Small intestine (tissue), 7 donors: ENCODE data around the gene GAPT. TPM values are rescaled to one million over a fixed set of nuclear protein-coding genes. Genes with fewer than 3 reads are reported as not detected.

Experiments used
- DNase-seq, 2 donors: peaks; one replicate each; pipeline versions ENCODE4 v3.0.0 to v3.0.0-alpha.2; 2013
- FAIRE-seq: peaks from 2 replicates; lab custom pipeline; 2012; peaks lifted over from hg19 to GRCh38; lab: Jason Lieb, UNC
- H3K27ac ChIP-seq, 3 donors: one replicate each; pipeline ENCODE4 v1.5.1; 2013; ENCODE audit warnings: low read length in 2 of 3, mild to moderate bottlenecking in 2 of 3, control low read depth in 1 of 3, inconsistent platforms in 1 of 3, low read depth in 1 of 3, moderate library complexity in 1 of 3
- H3K27me3 ChIP-seq, 3 donors: one replicate each; pipeline ENCODE4 v1.6.1; 2013; ENCODE audit warnings: low read length in 3 of 3, inconsistent platforms in 1 of 3; ENCODE audit not compliant: control insufficient read depth in 3 of 3, insufficient read depth in 3 of 3
- H3K36me3 ChIP-seq, 3 donors: one replicate each; pipeline ENCODE4 v1.6.1; 2013; ENCODE audit warnings: low read length in 3 of 3, inconsistent platforms in 1 of 3, low read depth in 1 of 3, mild to moderate bottlenecking in 1 of 3, moderate library complexity in 1 of 3; ENCODE audit not compliant: control insufficient read depth in 3 of 3, insufficient read depth in 2 of 3
- H3K4me1 ChIP-seq, 3 donors: one replicate each; pipeline ENCODE4 v1.6.1; 2013; ENCODE audit warnings: low read length in 2 of 3, inconsistent platforms in 1 of 3, low read depth in 1 of 3, mild to moderate bottlenecking in 1 of 3, moderate library complexity in 1 of 3; ENCODE audit not compliant: control insufficient read depth in 3 of 3, insufficient read depth in 2 of 3
- H3K4me3 ChIP-seq, 3 donors: one replicate each; pipeline ENCODE4 v1.5.1; 2013; ENCODE audit warnings: low read length in 3 of 3, control low read depth in 1 of 3, inconsistent platforms in 1 of 3, low read depth in 1 of 3, mild to moderate bottlenecking in 1 of 3, moderate library complexity in 1 of 3
- H3K9me3 ChIP-seq, 2 donors: one replicate each; pipeline ENCODE4 v1.6.1; 2013; ENCODE audit warnings: low read depth in 1 of 2, low read length in 1 of 2; ENCODE audit not compliant: control insufficient read depth in 2 of 2, insufficient read depth in 1 of 2
- WGBS, 3 donors: extraction: QIAGEN DNeasy Blood & Tissue Kit; methylation state at CpG; one replicate each; pipeline ENCODE4 v1.1.7; 2013; 5-methylcytosine and 5-hydroxymethylcytosine counted together
- polyA plus RNA-seq, 4 donors: library from polyadenylated mRNA; stranded (reverse) in 3 of 4; unstranded in 1 of 4; fragments of 200-250 nt in 3 of 4; fragments of 120-200 nt in 1 of 4; gene quantifications; one replicate each; pipeline versions ENCODE4 v1.2.1 to v1.2.3, GENCODE V29; 2013
- donor health status: healthy with polysubstance abuse.
- donor health status: control.
- donor health status: control.
- donor health status: Bipolar disorder and iron deficiency.
- donor health status: healthy.

Gene GAPT
- polyA plus RNA-seq, 4 donors, result 0.46 to 5.1 (median 0.58) TPM; not detected in 1

GRCh38 chr5:58466939-58467338 is 24.3 kb upstream of the GAPT start:
- Histone ChIP-seq H3K36me3 (no peaks in the 10 kb centered on the region), H3K27ac (no peak overlapping the region), H3K4me3 (no peak overlapping the region), H3K4me1 (no peaks in the 10 kb centered on the region), H3K27me3 (no peaks in the 10 kb centered on the region), H3K9me3 (no peaks in the 10 kb centered on the region)
- FAIRE-seq, result no peak
- DNase-seq, result peak; percentile 15 to 20
- 43 to 48% (median 47%) methylated on average over 4 of the region's 4 CpGs for WGBS, 3 donors

- Histone ChIP-seq H3K4me3 (no peak overlapping the region), H3K27ac (no peak overlapping the region), H3K4me1 (no peaks in the 10 kb centered on the region), H3K36me3 (no peaks in the 10 kb centered on the region), H3K27me3 (no peaks in the 10 kb centered on the region), H3K9me3 (peaks cover 0 to under 1% of the 10 kb centered on the region in 2 donors)
- 68 to 75% (median 69%) methylated on average over 2 of the region's 2 CpGs for WGBS, 3 donors
- no peak for DNase-seq
- FAIRE-seq, result no peak
Observed at GRCh38 chr5:58469896-58470295, 21.3 kb upstream of the GAPT start.

GRCh38 chr5:58475404-58475803 is 15.8 kb upstream of the GAPT start:
- no peak for FAIRE-seq
- no peaks in the 10 kb centered on the region for H3K4me1 ChIP-seq
- WGBS, 3 donors, result 62 to 89% (median 81%) methylated on average over 3 of the region's 3 CpGs
- H3K9me3 ChIP-seq, result peaks cover 0 to 8% of the 10 kb centered on the region in 2 donors
- no peaks in the 10 kb centered on the region for H3K36me3 ChIP-seq
- no peak overlapping the region for H3K4me3 ChIP-seq
- H3K27me3 ChIP-seq, result no peaks in the 10 kb centered on the region
- no peak for DNase-seq
- H3K27ac ChIP-seq, result no peak overlapping the region

GRCh38 chr5:58477760-58478376 is 13.4 kb upstream of the GAPT start:
- H3K27me3 ChIP-seq, result no peaks in the 10 kb centered on the region
- no peak for FAIRE-seq
- no peak for DNase-seq
- H3K27ac ChIP-seq, result no peak overlapping the region
- H3K4me3 ChIP-seq, result no peak overlapping the region
- no peaks in the 10 kb centered on the region for H3K4me1 ChIP-seq
- H3K9me3 ChIP-seq, result peaks cover 0 to 8% of the 10 kb centered on the region in 2 donors
- no peaks in the 10 kb centered on the region for H3K36me3 ChIP-seq
- WGBS, 3 donors, result 10 to 35% (median 24%) methylated on average over 1 of the region's 1 CpG

GRCh38 chr5:58481066-58481676 is 10.1 kb upstream of the GAPT start:
- Histone ChIP-seq H3K4me3 (no peak overlapping the region), H3K9me3 (no peaks in the 10 kb centered on the region), H3K4me1 (no peaks in the 10 kb centered on the region), H3K27ac (no peak overlapping the region), H3K27me3 (no peaks in the 10 kb centered on the region), H3K36me3 (no peaks in the 10 kb centered on the region)
- FAIRE-seq (no peak), DNase-seq (no peak)

GRCh38 chr5:58481828-58482227 is 9.4 kb upstream of the GAPT start:
- no peaks in the 10 kb centered on the region for H3K36me3 ChIP-seq
- FAIRE-seq (no peak), DNase-seq (no peak)
- H3K9me3 ChIP-seq, result no peaks in the 10 kb centered on the region
- no peak overlapping the region for H3K27ac ChIP-seq
- no peak overlapping the region for H3K4me3 ChIP-seq
- 76 to 86% (median 82%) methylated on average over 6 of the region's 6 CpGs for WGBS, 3 donors
- no peaks in the 10 kb centered on the region for H3K4me1 ChIP-seq
- no peaks in the 10 kb centered on the region for H3K27me3 ChIP-seq

GRCh38 chr5:58482536-58482935 is 8.7 kb upstream of the GAPT start:
- Histone ChIP-seq H3K27me3 (no peaks in the 10 kb centered on the region), H3K4me3 (no peak overlapping the region), H3K4me1 (no peaks in the 10 kb centered on the region), H3K36me3 (no peaks in the 10 kb centered on the region), H3K27ac (no peak overlapping the region), H3K9me3 (no peaks in the 10 kb centered on the region)
- DNase-seq, result no peak
- WGBS, 3 donors, result 59 to 89% (median 80%) methylated on average over 1 of the region's 1 CpG
- no peak for FAIRE-seq

GRCh38 chr5:58484505-58484904 is 6.7 kb upstream of the GAPT start:
- Histone ChIP-seq H3K27me3 (no peaks in the 10 kb centered on the region), H3K27ac (no peak overlapping the region), H3K4me1 (no peaks in the 10 kb centered on the region), H3K4me3 (no peak overlapping the region), H3K36me3 (no peaks in the 10 kb centered on the region), H3K9me3 (no peaks in the 10 kb centered on the region)
- WGBS, 3 donors, result 84 to 88% (median 86%) methylated on average over 4 of the region's 4 CpGs
- DNase-seq (no peak), FAIRE-seq (no peak)

GRCh38 chr5:58486290-58486689 is 4.9 kb upstream of the GAPT start:
- Histone ChIP-seq H3K4me3 (no peak overlapping the region), H3K27ac (no peak overlapping the region), H3K27me3 (peaks cover 0 to 6% (median 0%) of the 10 kb centered on the region in 3 donors), H3K4me1 (no peaks in the 10 kb centered on the region), H3K9me3 (no peaks in the 10 kb centered on the region), H3K36me3 (no peaks in the 10 kb centered on the region)
- 55 to 64% (median 64%) methylated on average over 1 of the region's 1 CpG for WGBS, 3 donors
- no peak for FAIRE-seq
- DNase-seq, result no peak
